ENCODE measurements around the gene ZNF593.

DNA sequence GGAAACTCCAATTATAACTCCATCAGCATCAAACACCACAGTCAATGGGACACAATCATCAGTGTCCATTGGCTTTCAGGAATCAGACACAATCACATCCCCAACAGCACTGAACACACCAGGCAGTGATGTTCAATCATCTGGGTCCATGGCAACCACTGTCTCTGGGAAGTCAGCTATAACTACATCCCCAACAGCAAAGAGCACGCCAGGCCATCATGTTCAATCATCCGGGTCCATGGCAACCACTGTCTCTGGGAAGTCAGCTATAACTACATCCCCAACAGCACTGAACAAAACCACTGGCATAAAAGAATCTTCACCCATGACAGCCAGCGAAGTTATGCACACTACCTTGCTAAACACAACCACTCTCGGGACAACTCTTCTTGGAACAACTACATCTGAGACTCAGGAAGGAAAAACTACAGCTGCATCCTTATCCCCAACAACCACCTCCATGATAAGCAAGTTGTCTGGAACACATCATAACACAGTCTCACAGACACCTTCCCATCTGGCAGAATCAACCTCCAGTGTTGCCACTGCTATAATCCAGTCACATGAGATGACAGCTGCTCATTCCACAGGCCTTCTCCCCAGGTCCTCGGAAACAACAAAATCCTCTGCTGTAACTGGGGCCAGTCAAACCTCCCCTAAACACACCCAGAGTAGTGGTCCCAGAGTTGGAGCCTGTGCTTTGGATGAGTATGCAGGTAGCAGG lies 40.6 kb downstream of the ZNF593 start:
- TF ChIP-seq POLR2A (IDR thresholded peaks at IDR 0.05) (no peak), CTCF (IDR thresholded peaks at IDR 0.05) (no peak), POLR2AphosphoS5 (IDR thresholded peaks at IDR 0.05) (no peak)

Measured in sigmoid colon (tissue), 4 donors.